GM21360 (cell line): ENCODE data around the gene IFNA7.
"Not testable (repeated sequence)": the region's sequence is repeated elsewhere in the genome, so short reads cannot be mapped to it uniquely, and the experiment has no call there.

Experiments
- ATAC-seq: cut with Tn5 transposase; IDR thresholded peaks from one replicate; pipeline ENCODE4 v1.9.1; 2021; ENCODE audit warnings: mild to moderate bottlenecking, moderate library complexity; ENCODE audit not compliant: unreplicated experiment

IFNA7 gene

DNA sequence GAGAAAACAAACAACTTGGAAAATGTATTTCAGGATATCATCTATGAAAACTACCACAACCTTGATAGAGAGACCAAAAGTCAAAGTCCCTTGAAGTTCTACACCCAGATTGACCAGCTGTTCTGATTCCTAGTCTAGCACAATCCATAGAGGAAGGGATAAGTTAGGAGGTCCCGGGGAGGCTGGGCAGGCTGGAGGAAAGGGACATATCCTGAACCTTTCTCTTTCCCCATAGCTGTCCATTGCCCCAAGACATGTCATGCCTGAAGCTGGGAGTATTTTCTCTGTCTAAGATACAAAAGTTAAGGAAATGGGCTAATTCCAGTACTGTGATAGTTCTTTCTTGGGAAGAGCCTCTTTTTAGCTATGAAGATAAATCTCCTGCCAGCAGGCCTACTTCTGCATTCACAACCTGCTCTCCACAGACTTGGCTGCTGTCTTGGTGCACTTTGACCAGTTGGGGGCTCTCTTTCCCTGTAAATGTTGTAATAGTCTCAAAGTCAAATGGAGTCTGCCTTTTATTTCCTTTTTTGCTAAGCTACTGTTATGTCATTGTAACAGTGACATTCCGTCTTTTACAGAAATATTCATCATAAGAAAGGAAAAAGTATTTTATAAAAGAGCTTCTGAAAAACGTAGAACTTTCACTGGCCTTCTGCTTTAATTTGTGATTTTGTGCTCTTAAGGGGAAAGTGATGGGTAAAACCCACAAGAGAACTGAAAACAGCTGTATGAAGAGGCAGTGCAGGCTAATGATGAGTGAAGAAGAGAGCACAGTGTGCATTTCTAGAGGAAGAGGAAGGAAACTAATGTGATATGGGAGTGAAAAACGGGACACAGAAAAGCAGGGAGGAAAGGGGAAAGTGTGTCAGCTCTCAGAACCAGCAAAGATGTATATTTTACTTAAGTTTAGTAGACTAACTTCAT, 18.9 kb downstream of the IFNA7 start:
- peak; percentile 97 for ATAC-seq

DNA sequence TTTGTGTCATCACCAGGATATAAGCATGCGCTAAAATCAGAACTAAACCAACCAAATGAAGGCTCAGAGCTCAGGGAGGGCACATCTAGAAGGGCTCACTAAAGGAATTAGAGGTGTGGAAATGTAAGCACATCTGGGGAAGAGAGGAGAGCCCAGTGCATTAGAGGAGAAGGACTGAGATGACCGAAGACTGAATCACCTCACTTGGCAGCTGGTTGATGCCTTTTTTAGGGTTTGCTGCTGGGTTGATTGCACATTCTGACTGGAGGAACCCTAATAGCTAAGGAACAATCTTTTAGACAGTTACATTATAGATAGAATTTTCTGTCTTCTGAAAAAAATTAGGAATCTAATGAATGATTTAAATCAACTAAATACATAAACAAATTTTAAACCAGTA, 27.3 kb downstream of the IFNA7 start:
- ATAC-seq: no peak

DNA sequence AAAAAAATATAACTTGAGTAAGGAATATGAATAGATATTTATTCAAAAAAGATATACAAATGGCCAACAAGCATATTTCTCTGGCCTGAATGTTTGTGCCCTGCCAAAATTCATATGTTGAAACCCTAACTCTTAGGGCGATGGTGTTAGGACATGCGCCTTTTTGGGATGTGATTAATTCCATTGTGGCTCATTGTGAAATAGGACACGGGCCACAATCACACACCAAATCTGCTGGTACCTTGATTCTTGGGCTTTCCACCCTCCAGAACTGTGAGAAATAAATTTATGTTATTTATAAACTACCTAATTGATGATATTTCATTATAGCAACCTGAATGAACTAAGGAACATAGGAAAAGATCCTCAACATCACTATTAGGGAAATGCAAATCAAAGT, 29.8 kb downstream of the IFNA7 start:
- ATAC-seq: no peak

DNA sequence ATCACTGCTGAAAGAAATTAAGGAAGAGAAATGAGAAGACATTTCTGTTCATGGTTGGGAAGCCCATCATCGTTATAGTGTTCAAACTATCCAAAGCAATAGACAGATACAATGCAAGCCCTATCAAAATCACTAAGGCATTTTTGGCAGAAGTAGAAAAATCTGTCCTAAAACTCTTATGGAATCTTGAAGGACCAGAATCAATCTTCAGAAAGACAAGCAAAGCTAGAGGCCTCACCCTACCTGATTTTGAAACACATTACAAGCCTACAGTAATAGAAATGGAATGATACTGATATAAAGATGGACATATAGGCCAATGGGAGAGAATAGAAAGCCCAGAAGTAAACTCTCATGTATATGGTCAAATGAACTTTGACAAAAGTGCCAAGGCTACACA, 30.7 kb downstream of the IFNA7 start:
- ATAC-seq: no peak

DNA sequence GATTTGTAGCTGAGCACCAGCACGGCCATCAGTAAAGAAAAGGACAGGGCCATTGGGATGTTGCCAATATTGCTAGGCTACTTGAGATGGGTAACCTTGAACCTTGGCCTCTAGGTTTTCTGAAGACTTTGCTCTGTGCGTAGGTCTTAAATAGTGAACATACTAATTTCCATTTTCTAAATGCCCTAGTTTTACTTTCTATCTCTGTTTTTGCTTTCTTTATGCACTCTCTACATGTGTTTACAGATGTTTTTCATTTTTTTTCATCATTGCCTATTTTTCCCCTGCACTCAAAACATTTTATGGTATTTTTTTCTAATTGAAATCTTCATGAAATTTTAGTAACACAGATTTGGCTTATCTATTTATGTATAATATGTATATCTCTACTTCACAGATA, 35.4 kb downstream of the IFNA7 start, which contains the start of gene IFNA21:
Gene IFNA21 (minus strand): TSS at position 101 of the 400 bp plus-strand sequence. CDS start 48 bp downstream, at position 53.
- ATAC-seq: not testable (repeated sequence)

DNA sequence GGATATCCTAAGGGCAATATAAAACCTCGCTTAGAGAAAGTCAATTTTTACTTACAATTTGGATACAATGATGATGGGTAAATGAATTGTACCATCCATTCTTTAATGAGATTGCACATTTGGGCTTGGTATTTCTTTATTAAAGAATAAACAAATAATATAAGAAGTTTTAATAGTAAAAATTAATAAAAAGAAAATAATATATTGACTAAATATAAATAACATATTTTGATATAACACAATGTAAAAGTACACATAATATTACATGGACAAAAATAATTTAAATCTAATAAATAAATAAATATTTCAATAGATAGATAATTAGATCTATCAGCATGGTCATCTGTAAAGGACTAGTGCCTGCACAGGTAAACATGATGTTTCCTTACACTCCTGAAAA, 36.5 kb downstream of the IFNA7 start:
- ATAC-seq: no peak

DNA sequence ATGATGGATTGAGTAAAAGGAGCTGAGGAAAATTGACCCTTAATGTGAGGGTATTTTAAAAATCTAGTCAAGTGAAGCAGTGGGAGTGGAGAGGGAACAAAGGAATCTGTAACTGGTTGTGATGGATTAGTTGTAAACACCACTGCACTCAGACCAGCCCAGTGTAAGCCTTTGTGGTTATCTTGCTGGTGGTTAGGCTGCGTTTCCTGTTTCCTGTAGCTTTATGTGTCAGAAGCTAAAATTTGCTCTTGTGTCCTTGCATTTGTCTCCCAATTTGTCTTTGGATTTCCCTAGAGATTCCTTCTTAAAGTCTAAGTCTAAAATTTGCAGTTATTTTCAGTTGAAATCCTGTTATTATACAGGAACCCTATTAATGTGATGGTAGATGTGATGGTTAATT, 41.8 kb downstream of the IFNA7 start:
- peak; percentile 91 for ATAC-seq

DNA sequence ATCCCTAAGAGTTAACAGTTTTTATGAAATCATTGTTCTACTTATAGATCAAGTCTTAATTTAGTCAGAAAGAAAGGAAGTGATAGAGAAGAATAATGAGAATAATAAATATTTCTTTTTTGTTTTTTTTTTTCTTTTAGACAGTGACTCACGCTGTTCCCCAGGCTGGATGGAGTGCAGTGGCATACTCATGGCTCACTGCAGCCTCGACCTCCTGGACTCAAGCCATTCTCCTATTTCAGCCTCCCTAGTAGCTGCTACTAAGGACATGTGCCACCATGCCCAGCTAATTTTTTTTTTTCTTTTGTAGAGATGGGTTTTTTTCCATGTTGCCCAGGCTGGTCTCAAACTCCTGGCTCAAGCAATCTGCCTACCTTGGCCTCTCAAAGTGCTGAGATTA, 46.5 kb downstream of the IFNA7 start:
- ATAC-seq: no peak

DNA sequence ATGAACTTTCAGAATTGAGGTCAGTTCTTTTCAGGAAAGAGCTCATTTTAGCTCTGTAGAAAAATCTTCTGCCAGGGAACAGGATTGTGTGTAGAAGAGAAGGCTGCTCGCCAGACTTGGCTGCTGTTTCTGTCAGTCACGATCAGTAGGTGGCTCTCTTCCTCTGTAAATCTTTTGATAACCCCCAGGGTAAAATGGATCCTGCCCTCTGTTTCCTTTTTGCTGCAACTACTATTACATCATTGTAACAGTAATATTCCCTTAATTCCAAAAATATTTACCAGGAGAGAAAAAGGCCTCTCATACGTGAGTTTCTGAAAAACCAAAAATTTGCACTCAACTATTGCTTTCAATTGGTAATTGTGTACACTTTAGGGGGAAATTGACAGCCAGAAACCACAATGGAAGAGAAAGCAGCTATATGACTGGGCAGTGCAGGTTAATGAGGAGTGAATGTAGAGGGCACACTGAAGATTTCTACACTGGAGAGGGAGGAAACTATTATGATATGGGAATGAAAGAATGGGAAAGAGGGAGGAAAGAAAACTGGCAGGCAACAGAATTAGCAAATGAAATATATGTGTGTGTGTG, 47.9 kb downstream of the IFNA7 start:
- peak; percentile 84 for ATAC-seq

DNA sequence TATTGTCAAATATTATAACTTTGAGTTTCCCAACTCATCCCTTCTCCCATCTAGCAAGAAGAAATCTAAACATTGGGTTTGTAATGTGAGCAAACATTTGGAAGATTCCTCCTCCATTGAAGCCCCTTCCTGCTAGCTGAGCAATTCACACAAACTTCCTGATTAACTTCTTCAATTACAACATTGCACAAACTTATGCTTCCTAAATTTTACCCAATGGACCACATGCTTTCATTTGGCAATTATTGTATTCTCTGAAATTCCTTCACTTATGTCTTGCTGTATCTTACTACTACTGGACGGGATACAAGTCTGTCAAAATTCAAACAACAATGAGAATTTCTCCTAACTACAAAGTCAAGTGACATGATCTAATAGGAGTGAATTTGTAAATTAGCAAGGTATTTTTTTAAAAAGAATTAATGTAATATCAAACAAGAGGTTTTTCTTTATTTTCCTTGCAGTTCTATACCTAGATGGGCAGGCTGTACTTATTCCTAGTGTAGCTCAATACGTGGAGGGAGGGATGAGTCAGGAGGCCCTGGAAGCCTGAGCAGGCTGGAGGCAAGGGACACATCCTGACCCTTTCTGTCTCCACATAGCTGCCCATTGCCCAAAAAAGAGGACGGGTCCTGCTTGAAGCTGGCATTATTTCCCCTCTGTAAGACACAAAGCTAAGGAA, 48.5 kb downstream of the IFNA7 start:
- ATAC-seq: peak; percentile 23
